ENCODE results near the gene FBXL15. TPM values are rescaled to one million over a fixed set of nuclear protein-coding genes. Genes with fewer than 3 reads are reported as not detected.

Gene FBXL15
- total and polyA plus RNA-seq, 4 donors: 9.4 to 40.4 (median 18.6) TPM

DNA sequence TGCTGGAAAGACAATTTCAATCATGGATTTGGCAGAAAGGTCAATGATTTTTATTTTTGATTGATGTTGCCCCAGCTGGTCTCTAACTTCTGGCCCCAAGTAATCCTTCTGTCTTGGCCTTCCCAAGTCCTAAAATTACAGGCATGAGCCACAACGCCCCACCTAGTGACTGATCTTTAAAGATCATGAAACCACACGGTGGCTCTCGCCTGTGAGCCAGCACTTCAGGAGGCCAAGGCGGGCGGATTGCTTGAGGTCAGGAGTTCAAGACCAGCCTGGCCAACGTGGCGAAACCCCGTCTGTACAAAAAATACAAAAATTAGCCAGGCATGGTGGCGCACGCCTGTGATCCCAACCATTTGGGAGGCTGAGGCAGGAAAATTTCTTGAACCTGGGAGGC, 43.3 kb downstream of the FBXL15 start:
- no peak for ATAC-seq (ENCODE audit: insufficient read depth, low FRiP score)
- WGBS, 2 donors: 87 to 93% methylated on average over 10 of the region's 10 CpGs
- H3K4me1 ChIP-seq (ENCODE audit: control insufficient read depth in 5 of 5, insufficient read depth in 5 of 5, low read length in 5 of 5): peaks cover 0 to 16% (median 7%) of the 10 kb centered on the region in 5 donors

DNA sequence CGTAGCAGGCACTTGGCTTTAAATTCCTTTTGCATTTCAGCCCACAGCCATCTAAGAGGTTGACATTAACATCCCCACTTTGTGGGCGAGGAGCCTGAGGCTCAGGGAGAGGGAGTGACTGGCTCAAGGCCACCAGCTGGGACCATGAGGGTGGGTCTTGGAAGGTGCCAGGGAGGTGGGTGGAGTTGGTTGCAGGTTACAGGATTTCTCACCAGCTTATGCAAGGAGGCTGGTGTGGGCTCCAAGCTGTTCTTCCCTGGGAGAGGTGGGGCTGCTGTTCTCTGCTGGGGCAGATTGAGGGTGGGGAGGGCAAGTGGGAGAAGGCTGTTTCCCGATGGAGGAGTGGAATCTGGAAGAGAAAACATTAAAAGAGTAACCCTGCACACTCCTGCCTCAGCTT, 44.8 kb downstream of the FBXL15 start:
- Histone ChIP-seq H3K9me3 (ENCODE audit: control insufficient read depth in 4 of 4, insufficient read depth in 3 of 4, low read length in 3 of 4) (no peaks in the 10 kb centered on the region), H3K4me3 (no peak overlapping the region), H3K27me3 (ENCODE audit: control insufficient read depth in 3 of 3, insufficient read depth in 3 of 3, low read length in 2 of 3) (peaks cover 0 to 3% (median 0%) of the 10 kb centered on the region in 3 donors), H3K4me1 (ENCODE audit: control insufficient read depth in 5 of 5, insufficient read depth in 5 of 5, low read length in 5 of 5) (peaks cover 0 to 16% (median 7%) of the 10 kb centered on the region in 5 donors), H3K36me3 (ENCODE audit: control insufficient read depth in 4 of 4, insufficient read depth in 4 of 4, low read length in 4 of 4) (peaks cover 0 to 4% (median 0%) of the 10 kb centered on the region in 4 donors), H3K27ac (ENCODE audit: low read depth in 1 of 2, low read length in 1 of 2) (no peak overlapping the region), H3K9ac (ENCODE audit: insufficient read depth in 1 of 2, low read length in 2 of 2) (no peak overlapping the region)
- 66 to 79% methylated on average over 3 of the region's 3 CpGs for WGBS, 2 donors
- no peak for ATAC-seq (ENCODE audit: insufficient read depth, low FRiP score)
- no peak for DNase-seq
- TF ChIP-seq, protein P1, sequence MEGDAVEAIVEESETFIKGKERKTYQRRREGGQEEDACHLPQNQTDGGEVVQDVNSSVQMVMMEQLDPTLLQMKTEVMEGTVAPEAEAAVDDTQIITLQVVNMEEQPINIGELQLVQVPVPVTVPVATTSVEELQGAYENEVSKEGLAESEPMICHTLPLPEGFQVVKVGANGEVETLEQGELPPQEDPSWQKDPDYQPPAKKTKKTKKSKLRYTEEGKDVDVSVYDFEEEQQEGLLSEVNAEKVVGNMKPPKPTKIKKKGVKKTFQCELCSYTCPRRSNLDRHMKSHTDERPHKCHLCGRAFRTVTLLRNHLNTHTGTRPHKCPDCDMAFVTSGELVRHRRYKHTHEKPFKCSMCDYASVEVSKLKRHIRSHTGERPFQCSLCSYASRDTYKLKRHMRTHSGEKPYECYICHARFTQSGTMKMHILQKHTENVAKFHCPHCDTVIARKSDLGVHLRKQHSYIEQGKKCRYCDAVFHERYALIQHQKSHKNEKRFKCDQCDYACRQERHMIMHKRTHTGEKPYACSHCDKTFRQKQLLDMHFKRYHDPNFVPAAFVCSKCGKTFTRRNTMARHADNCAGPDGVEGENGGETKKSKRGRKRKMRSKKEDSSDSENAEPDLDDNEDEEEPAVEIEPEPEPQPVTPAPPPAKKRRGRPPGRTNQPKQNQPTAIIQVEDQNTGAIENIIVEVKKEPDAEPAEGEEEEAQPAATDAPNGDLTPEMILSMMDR (IDR thresholded peaks at IDR 0.05; ENCODE audit: control extremely low read depth, extremely low read depth): no peak

More for the DNA sequence above, 43.3 kb downstream of the FBXL15 start:
- no peak overlapping the region for H3K27ac ChIP-seq (ENCODE audit: low read depth in 1 of 2, low read length in 1 of 2)
- H3K4me3 ChIP-seq: no peak overlapping the region
- H3K36me3 ChIP-seq (ENCODE audit: control insufficient read depth in 4 of 4, insufficient read depth in 4 of 4, low read length in 4 of 4): no peaks in the 10 kb centered on the region
- no peak overlapping the region for H3K9ac ChIP-seq (ENCODE audit: insufficient read depth in 1 of 2, low read length in 2 of 2)
- peaks cover 0 to 3% (median 0%) of the 10 kb centered on the region in 3 donors for H3K27me3 ChIP-seq (ENCODE audit: control insufficient read depth in 3 of 3, insufficient read depth in 3 of 3, low read length in 2 of 3)
- DNase-seq: no peak
- TF ChIP-seq, protein P1 (IDR thresholded peaks at IDR 0.05; ENCODE audit: control extremely low read depth, extremely low read depth): no peak
- no peaks in the 10 kb centered on the region for H3K9me3 ChIP-seq (ENCODE audit: control insufficient read depth in 4 of 4, insufficient read depth in 3 of 4, low read length in 3 of 4)

DNA sequence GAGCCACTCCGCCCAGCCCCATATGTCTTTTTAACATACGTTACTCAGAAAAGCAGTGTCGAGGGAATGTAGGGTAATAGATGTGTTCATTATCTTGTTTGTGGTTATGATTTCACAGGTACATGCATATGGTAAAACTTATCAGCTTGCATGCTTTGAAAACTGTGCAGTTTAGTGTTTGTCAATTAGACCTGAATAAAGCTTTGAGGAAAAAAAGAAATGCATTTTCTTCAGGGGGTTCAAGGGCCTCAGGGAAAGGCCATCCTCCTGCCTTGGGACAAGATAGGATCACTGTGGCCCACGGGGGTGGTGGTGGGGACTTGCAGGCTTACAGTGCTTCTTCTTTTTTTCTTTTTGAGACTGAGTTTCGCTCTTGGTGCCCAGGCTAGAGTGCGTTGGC, 46.7 kb downstream of the FBXL15 start:
- H3K9me3 ChIP-seq (ENCODE audit: control insufficient read depth in 4 of 4, insufficient read depth in 3 of 4, low read length in 3 of 4): no peaks in the 10 kb centered on the region
- ATAC-seq (ENCODE audit: insufficient read depth, low FRiP score) (no peak), DNase-seq (no peak)
- H3K9ac ChIP-seq (ENCODE audit: insufficient read depth in 1 of 2, low read length in 2 of 2): no peak overlapping the region
- peaks cover 0 to 10% (median 0%) of the 10 kb centered on the region in 4 donors for H3K36me3 ChIP-seq (ENCODE audit: control insufficient read depth in 4 of 4, insufficient read depth in 4 of 4, low read length in 4 of 4)
- peaks cover 0 to under 1% (median 0%) of the 10 kb centered on the region in 3 donors for H3K27me3 ChIP-seq (ENCODE audit: control insufficient read depth in 3 of 3, insufficient read depth in 3 of 3, low read length in 2 of 3)
- H3K27ac ChIP-seq (ENCODE audit: low read depth in 1 of 2, low read length in 1 of 2): no peak overlapping the region
- H3K4me1 ChIP-seq (ENCODE audit: control insufficient read depth in 5 of 5, insufficient read depth in 5 of 5, low read length in 5 of 5): peaks cover 0 to 4% (median 1%) of the 10 kb centered on the region in 5 donors
- no peak overlapping the region for H3K4me3 ChIP-seq
- 75 to 81% methylated on average over 6 of the region's 6 CpGs for WGBS, 2 donors
- TF ChIP-seq, protein P1 (IDR thresholded peaks at IDR 0.05; ENCODE audit: control extremely low read depth, extremely low read depth): no peak

DNA sequence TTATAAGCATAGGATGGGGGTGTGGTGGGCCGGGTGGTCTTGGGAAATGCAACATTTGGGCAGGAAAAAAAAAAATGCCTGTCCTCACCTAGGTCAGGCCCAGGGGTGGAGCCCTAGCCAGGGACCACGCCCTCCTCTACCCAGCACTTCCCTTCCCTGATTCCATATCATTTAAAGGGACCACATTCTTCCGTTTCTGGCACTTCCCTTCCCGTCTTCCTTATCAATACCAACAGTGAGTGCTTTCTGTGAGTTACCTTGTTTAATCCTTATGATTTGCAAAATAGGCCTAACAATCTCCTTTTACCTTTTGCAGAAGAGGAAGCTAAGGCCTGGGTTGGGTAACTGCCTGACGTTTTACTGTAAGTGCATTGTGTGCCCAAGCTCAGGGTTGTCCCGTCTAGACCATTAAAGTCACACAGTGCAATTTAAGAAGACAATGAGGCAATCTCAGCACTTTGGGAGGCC, 47.4 kb downstream of the FBXL15 start:
- H3K36me3 ChIP-seq (ENCODE audit: control insufficient read depth in 4 of 4, insufficient read depth in 4 of 4, low read length in 4 of 4): peaks cover 0 to 12% (median 0%) of the 10 kb centered on the region in 4 donors
- H3K27me3 ChIP-seq (ENCODE audit: control insufficient read depth in 3 of 3, insufficient read depth in 3 of 3, low read length in 2 of 3): no peaks in the 10 kb centered on the region
- no peak for ATAC-seq (ENCODE audit: insufficient read depth, low FRiP score)
- WGBS, 2 donors: 30 to 45% methylated on average over 6 of the region's 6 CpGs
- TF ChIP-seq, protein P1 (IDR thresholded peaks at IDR 0.05; ENCODE audit: control extremely low read depth, extremely low read depth): no peak
- no peaks in the 10 kb centered on the region for H3K9me3 ChIP-seq (ENCODE audit: control insufficient read depth in 4 of 4, insufficient read depth in 3 of 4, low read length in 3 of 4)
- H3K27ac ChIP-seq (ENCODE audit: low read depth in 1 of 2, low read length in 1 of 2): no peak overlapping the region
- H3K9ac ChIP-seq (ENCODE audit: insufficient read depth in 1 of 2, low read length in 2 of 2): no peak overlapping the region
- no peak overlapping the region for H3K4me3 ChIP-seq
- no peak for DNase-seq
- H3K4me1 ChIP-seq (ENCODE audit: control insufficient read depth in 5 of 5, insufficient read depth in 5 of 5, low read length in 5 of 5): peaks cover 0 to 1% (median 0%) of the 10 kb centered on the region in 5 donors
